NB4 (cell line): ENCODE measurements around the gene AQP1.

Experiments used
- DNase-seq: peaks from one replicate; pipeline ENCODE4 v3.0.0; 2010; ENCODE audit warnings: low read depth
- H3K4me3 ChIP-seq: one replicate; pipeline ENCODE4 v1.5.1; 2011; ENCODE audit warnings: mild to moderate bottlenecking, low read depth, low read length, moderate library complexity
- MYC ChIP-seq: IDR thresholded peaks from 2 replicates; pipeline ENCODE4 v1.6.1; 2011; ENCODE audit warnings: low read depth, low read length
- POLR2A ChIP-seq: IDR thresholded peaks from 2 replicates; pipeline ENCODE4 v1.6.1; 2011; ENCODE audit warnings: mild to moderate bottlenecking; ENCODE audit not compliant: insufficient read length; ENCODE audit errors: extremely low read depth
- TF ChIP-seq, protein P1 (sequence below): IDR thresholded peaks from 2 replicates; pipeline ENCODE4 v1.6.1; 2011; ENCODE audit warnings: low read depth, low read length
- TF ChIP-seq, protein P2 (sequence below): IDR thresholded peaks from one replicate; pipeline ENCODE4 v1.5.1; 2012; ENCODE audit warnings: low read depth, low read length

Gene AQP1

DNA sequence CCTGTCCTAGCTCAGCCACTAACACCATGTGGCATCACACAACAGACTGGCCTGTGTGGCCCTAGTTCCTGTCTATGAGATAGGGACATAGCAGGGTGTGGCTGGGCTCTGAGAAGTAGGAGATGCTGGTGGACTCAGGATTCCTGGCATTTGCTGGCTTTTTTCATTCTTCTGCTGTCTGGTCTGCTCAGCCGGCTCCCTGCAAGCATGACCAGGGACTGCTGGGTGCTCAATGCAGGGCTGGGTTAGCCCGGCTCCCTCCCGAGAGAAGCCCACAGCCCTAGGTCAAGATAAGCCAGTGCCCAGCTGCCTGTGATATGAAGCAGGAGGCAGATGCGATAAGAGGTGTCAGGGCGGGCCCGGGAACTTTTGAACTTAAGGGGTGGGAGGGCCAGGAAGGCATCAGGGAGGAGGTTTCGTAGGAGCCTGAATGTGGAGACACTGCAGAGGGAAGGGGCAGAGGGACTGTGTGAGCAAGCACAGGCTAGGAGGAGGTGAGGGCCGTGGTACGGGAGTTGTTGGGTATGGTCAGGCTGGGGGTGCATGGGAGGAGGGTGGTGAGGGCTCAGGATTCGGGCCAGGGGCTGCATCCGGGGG lies 3.5 kb downstream of the AQP1 start:
- DNase-seq: no peak
- TF ChIP-seq MYC (no peak), POLR2A (no peak)
- TF ChIP-seq, protein P1, sequence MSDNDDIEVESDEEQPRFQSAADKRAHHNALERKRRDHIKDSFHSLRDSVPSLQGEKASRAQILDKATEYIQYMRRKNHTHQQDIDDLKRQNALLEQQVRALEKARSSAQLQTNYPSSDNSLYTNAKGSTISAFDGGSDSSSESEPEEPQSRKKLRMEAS: no peak
- TF ChIP-seq, protein P2, sequence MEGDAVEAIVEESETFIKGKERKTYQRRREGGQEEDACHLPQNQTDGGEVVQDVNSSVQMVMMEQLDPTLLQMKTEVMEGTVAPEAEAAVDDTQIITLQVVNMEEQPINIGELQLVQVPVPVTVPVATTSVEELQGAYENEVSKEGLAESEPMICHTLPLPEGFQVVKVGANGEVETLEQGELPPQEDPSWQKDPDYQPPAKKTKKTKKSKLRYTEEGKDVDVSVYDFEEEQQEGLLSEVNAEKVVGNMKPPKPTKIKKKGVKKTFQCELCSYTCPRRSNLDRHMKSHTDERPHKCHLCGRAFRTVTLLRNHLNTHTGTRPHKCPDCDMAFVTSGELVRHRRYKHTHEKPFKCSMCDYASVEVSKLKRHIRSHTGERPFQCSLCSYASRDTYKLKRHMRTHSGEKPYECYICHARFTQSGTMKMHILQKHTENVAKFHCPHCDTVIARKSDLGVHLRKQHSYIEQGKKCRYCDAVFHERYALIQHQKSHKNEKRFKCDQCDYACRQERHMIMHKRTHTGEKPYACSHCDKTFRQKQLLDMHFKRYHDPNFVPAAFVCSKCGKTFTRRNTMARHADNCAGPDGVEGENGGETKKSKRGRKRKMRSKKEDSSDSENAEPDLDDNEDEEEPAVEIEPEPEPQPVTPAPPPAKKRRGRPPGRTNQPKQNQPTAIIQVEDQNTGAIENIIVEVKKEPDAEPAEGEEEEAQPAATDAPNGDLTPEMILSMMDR: no peak
- H3K4me3 ChIP-seq: no peak overlapping the region

DNA sequence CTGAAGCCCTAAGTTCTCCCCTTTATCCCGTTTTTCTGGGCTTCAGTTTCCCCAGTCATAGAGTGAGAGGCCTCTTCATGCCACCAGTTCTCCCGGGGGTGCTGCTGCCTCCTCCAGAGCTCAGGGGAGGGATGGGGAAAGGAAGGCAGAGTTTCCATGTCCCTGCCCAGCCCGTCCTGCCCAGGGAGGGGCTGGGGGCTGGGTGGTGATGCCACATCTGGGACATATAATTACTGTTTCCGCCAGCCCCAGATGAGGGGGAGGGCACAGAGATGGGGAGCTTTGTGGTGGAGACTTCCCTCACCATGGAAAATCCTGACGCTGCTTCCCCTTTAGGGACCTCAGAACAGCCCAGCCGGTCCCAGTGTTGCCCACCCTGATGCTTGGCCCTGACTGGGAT lies 4.1 kb downstream of the AQP1 start:
- no peak overlapping the region for H3K4me3 ChIP-seq
- TF ChIP-seq MYC (no peak), POLR2A (no peak)
- TF ChIP-seq, protein P2: no peak
- TF ChIP-seq, protein P1: no peak
- DNase-seq: no peak

DNA sequence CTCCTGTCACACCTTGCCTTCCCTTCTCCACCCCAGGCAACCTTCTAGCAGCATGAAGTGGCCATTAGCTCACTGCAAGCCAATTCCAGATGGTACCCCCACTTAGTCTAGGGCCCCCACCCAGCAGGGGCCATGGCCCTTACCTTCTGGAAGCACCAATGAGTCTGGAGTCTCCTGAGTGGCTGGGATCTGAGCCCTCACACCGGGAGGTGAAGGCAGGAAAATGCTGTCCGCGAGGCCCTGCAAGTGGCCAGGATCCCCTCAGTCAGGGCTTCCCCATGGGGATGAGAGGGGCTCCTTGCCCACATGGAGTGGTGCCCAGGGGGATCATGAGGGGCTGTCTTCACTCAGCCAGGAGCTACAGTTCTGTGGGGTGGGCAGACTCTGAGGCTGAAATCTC lies 4.6 kb downstream of the AQP1 start:
- TF ChIP-seq POLR2A (no peak), MYC (no peak)
- TF ChIP-seq, protein P2: no peak
- TF ChIP-seq, protein P1: no peak
- no peak for DNase-seq
- no peak overlapping the region for H3K4me3 ChIP-seq

DNA sequence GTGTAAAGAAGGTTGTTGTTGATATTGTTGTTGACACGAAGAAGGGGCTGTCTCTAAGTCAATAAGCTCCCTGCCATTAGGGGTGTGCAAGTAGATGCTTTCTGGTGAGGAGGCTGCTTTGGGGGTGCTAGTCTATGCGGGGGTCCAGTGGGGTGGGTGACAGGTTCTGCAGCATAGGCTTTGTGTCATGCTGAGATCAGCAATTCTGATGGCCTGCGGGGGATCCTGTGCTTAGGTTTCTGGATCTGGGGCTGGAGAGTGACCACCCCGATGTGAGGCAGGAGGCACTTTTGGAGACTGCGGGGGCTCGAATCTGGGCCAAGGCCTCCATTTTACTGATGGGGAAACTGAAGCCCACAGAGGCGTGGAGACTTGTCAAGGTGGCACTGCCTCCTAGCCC lies 5.1 kb downstream of the AQP1 start:
- TF ChIP-seq, protein P2: no peak
- TF ChIP-seq, protein P1: no peak
- TF ChIP-seq POLR2A (no peak), MYC (no peak)
- H3K4me3 ChIP-seq: no peak overlapping the region
- no peak for DNase-seq

DNA sequence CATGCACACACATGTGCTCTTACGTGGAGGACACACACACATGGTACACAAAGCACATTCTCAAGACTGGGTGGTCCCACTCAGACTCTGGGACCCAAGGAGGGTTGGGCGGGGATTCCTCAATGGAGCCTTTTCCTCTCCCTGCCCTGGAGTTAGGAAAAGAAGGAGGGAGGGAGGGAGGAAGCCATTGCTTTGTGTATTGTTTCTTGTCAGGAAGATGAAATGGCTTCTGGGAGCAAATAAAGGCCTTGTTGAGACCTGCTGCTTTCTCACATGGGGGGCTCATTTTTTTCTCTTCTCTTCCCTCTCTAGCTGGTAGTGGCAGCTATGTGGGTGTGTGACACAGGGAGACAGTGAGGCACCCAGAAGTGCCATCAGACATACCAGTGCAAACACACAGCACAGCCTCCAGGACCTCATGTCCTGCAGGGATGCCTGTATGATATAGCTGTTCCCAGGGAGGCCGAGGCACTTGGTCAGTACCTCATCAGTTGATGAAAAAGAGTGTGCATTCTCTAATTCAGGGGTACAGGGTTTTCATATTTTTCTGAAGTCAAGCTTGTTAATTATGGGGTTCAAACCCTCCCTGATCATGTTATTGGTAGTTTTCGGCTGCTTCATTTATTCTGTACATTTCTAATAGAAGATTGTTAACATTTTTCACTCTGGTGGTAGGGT lies 5.7 kb downstream of the AQP1 start:
- TF ChIP-seq POLR2A (no peak), MYC (no peak)
- TF ChIP-seq, protein P1: peak; percentile 15; the same call in 1 of the 2 replicates
- TF ChIP-seq, protein P2: no peak
- H3K4me3 ChIP-seq: no peak overlapping the region
- DNase-seq: no peak

DNA sequence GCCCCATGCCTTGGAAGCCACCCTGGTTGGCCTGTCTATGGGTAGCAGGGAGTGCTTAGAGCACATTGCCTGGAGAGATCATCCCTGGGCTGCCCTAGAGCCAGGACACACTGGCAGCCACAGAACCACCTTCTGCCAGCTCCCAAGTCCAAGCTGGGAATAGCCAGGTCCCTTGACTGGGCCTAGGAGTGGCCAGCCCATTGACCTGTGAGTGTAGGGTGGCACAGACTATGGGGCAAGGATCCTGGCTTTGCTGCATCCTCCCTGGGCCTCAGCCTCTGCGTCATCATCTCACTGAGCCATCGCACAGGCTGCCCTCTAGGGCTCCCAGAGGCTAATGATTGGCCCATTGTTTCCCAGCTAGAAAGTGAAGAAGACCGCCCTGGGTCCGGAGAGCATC lies 7.0 kb downstream of the AQP1 start:
- no peak for DNase-seq
- TF ChIP-seq, protein P1: no peak
- no peak for TF ChIP-seq MYC
- TF ChIP-seq, protein P2: no peak
- no peak for TF ChIP-seq POLR2A
- no peak overlapping the region for H3K4me3 ChIP-seq
